ENCODE measurements around the gene GRIK4.

- no peak for TF ChIP-seq CTCF (conservative IDR thresholded peaks at IDR 0.05; ENCODE audit: low read depth, low read length)
- TF ChIP-seq EZH2phosphoT487 (IDR thresholded peaks at IDR 0.05; ENCODE audit: borderline replicate concordance, low read length) = no peak
Measured at GRCh38 chr11:120511820-120512738, 531 bp downstream of the GRIK4 start.

Measured in PC-3 (cell line).